ENCODE measurements around the gene DNAH7.

DNA sequence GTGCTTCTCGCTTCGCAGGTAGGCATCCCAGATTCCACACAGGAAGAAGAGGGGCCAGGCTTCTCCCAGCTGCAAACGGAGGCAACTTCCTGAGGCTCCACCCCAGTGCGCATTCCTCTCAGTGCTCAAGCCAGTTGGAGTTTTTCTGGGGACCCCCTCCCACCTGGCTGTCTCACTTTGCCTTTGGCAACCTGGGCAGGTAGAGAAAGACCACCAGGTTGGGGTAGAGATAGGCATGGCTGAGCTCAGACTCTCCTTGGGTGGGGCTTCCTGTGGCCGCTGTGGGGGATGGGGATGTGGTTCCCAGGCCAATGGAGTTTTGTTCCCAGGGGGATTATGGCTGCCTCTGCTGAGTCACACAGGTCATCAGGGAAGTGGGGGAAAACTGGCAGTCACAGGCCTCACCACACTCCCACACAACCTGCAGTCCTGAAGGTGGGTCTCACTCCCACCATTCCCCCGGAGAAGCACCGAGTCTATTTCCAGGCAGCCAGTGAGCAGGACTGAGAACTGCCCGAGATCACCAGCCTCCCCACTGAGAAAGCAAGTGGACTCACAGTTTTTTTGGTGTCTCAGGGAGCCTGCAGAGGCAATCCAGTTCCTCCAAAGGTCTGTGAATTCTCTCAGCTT is 373.5 kb downstream of the DNAH7 start:
- TF ChIP-seq CTCF (IDR thresholded peaks at IDR 0.05), result no peak
- no peak for TF ChIP-seq POLR2A (IDR thresholded peaks at IDR 0.05)
